Measurements from ENCODE around the gene AHSP.
"Not testable (repeated sequence)": the region's sequence is repeated elsewhere in the genome, so short reads cannot be mapped to it uniquely, and the experiment has no call there.

AHSP gene

GRCh38 chr16:31531096-31531495, 3.4 kb downstream of the AHSP start:
- DNase-seq (ENCODE audit: low read depth, low spot score), result no peak

GRCh38 chr16:31532120-31532519, 4.4 kb downstream of the AHSP start:
- no peak for DNase-seq (ENCODE audit: low read depth, low spot score)

GRCh38 chr16:31532896-31533295, 5.2 kb downstream of the AHSP start:
- DNase-seq (ENCODE audit: low read depth, low spot score), result no peak

DNA sequence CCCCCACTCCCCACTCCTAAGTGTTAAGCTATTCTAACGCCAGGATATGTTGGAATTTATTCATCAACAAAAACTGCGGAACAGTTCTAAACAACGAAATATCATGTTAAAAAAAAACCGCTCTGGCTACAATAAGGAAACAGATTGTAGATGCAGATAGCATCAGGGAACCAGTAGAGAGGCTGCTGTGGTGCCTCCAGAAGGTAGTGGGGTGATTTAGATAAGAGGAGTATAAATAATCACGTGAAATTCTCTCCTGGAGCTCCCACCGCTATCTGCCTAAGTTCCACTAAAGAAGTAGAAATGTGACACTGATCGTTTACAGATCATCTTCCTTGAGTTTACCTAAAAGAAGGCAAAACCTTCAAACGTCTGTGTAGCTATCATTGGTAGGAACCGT, 8.0 kb downstream of the AHSP start:
- no peak for DNase-seq (ENCODE audit: low read depth, low spot score)

DNA sequence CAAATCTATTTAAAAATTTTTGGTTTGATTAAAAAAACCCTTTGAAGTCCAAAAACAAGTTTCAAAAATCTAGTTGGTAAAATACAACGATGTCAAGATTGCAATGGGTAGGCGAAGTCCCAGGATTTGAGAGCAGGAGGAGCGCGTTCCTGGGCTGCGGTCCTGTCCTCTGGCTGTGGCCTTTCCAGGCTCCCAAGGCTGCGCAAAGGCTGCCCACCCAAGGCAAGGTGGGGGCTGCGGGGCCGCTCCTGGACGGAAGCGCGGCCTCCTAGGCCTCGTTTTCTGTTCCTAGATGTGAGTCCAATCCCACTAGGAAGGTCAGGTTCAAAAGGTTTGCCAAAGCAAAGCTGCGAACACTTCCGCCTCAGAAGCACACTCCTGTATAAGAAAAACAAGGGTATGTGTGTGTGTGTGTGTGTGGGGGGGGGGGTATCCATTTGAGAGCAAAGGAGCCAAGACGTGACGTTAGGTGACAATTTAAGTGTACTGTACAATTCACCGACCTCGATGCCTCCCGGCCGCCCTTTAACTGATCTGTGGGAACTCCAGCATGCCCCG, 9.2 kb downstream of the AHSP start:
- no peak for DNase-seq (ENCODE audit: low read depth, low spot score)

GRCh38 chr16:31537362-31538242, 9.9 kb downstream of the AHSP start:
- no peak for DNase-seq (ENCODE audit: low read depth, low spot score)

DNA sequence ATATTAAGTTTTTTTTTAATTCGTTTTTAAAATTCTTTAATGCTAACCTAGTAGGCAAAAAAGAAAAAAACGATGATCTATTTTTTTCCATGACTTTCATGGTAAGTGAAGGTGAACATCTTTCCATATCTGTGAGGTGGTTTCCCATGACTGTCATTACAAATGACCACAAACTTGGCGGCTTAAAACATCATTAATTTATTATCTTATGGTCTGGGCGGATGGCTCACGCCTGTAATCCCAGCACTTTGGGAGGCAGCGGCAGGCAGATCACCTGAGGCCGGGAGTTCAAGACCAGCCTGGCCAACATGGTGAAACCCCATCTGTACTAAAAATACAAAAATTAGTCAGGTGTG, 10.5 kb downstream of the AHSP start:
- not testable (repeated sequence) for DNase-seq (ENCODE audit: low read depth, low spot score)

- not testable (repeated sequence) for DNase-seq (ENCODE audit: low read depth, low spot score)
Measured at GRCh38 chr16:31539762-31540161, 12.1 kb downstream of the AHSP start.

GRCh38 chr16:31542763-31543162, 15.1 kb downstream of the AHSP start:
- no peak for DNase-seq (ENCODE audit: low read depth, low spot score)

DNA sequence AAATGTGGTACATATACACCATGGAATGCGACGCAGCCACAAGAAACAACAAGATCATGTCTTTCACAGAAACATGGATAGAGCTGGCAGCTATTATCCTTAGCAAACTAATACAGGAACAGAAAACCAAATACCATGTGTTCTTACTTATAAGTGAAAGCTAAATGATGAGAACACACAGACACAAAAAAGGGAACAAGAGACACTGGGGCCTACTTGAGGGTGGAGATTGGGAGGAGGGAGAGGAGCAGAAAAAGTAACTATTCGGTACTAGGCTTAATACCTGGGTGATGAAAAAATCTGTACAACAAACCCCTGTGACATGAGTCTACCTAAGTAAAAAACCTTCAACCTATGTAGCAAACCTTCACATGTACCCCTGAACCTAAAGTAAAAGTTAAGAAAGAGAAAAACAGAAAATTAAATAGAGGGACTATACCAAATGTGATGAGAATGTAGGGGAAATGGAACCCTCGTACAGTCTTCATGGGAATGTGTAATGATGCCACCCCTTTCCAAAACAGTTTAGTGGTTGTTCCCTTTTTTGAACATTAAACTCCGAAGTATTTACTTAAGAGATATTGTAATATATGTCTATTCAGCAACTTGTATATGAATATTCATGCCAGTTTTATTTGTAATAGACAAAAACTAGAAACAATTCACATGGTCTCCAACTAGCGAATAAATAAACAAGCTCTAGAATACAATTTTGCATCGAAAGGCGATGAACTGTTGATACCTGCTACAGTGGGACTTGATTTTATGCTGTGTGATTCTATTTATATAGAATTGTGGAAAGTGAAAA, 33.9 kb downstream of the AHSP start:
- no peak for DNase-seq (ENCODE audit: low read depth, low spot score)

GRCh38 chr16:31568577-31569359, 41.1 kb downstream of the AHSP start:
- DNase-seq (ENCODE audit: low read depth, low spot score), result no peak

DNA sequence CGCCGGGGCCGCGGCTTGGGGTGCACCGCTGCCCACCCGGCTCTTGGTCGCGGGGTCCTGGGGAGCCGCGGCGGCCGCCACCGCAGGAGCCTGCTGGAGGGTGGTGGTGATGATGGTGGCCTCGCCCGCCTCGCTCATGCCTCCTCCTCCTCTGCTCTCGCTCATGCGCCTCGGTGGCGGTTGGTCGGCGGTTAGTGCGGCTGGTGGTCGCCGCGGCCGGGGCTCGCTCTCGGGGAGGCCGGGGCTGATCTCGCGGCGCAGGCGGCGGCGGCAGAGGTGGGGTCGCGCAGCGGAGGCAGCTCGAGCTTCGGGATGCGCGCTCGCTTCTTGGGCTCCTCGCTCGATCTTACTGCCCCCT, 41.6 kb downstream of the AHSP start:
- DNase-seq (ENCODE audit: low read depth, low spot score), result no peak

DNA sequence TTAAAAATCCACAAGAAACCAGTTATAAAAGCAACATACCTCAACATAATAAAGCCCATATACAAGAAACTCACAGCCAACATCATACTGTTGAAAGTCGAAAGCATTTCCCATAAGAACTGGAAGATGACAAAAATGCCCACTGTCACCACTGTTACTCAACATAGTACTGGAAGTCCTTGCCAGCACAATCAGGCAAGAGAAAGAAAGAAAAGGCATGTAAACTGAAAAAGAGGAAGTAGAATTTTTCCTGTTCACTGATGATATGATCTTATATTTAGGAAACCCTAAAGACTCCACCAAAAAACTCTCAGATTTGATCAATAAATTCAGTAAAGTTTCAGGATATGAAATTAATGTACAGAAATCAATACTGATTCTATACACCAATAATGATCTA, 45.1 kb downstream of the AHSP start:
- DNase-seq (ENCODE audit: low read depth, low spot score), result no peak

DNA sequence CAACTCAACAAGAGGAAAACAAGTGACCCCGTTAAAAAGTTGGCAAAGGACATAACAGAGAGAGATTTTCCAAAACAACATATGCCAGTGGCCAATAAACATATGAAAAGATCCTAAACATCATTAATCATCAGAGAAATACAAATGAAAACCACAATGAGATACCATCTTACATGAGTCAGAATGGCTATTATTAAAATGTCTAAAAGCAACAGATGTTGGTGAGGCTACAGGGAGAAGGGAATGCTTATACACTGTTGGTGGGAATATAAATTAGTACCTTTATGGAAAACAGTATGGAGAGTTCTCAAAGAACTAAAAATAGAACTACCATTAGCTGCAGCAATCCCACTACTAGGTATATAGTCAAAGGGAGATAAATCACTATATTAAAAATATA, 46.5 kb downstream of the AHSP start:
- not testable (repeated sequence) for DNase-seq (ENCODE audit: low read depth, low spot score)

DNA sequence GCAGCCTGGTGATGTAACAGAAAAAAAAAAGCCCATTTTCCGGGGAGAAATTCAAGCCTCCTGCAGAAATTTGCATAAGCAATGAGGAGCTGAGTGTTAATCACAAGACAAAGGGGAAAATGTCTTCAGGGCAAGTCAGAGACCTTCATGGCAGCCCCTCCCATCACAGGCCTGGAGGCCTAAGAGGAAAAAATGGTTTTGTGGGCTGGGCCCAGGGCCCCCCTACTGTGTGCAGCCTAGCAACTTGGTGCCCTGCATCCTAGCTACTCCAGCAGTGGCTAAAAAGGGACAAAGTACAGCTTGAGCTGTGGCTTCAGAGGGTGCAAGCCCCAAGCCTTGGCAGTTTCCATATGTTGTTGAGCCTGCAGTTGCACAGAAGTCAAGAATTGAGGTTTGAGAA, 49.7 kb downstream of the AHSP start:
- no peak for DNase-seq (ENCODE audit: low read depth, low spot score)
